Testis (tissue), 3 donors: Measurements from ENCODE around the gene C7orf25. TPM values are rescaled to one million over a fixed set of nuclear protein-coding genes. Genes with fewer than 3 reads are reported as not detected.

Experiments
- DNase-seq: peaks from one replicate; pipeline ENCODE4 v3.0.0-alpha.2; 2019
- H3K27ac ChIP-seq, 2 donors: fragments of 200-600 bp; sonication (generic); one replicate each; pipeline ENCODE4 v1.5.1; 2019
- H3K27me3 ChIP-seq: fragments of 200-600 bp; sonication (generic); one replicate; pipeline ENCODE4 v1.5.1; 2019
- H3K36me3 ChIP-seq: fragments of 200-600 bp; sonication (generic); one replicate; pipeline ENCODE4 v1.5.1; 2017; ENCODE audit warnings: low read depth; ENCODE audit errors: missing control alignments
- H3K4me1 ChIP-seq: fragments of 200-600 bp; sonication (generic); one replicate; pipeline ENCODE4 v1.5.1; 2019
- H3K4me3 ChIP-seq, 2 donors: fragments of 200-600 bp; sonication (generic); one replicate each; pipeline ENCODE4 v1.5.1; 2017 to 2019
- H3K9me3 ChIP-seq: fragments of 200-600 bp; sonication (generic); one replicate; pipeline ENCODE4 v1.5.1; 2017
- POLR2A ChIP-seq: fragments of 450-650 bp; IDR thresholded peaks from one replicate; pipeline ENCODE4 v1.6.1; 2017; ENCODE audit warnings: antibody characterized with exemption, mild to moderate bottlenecking, moderate library complexity
- WGBS, 2 donors: methylation state at CpG; one replicate each; pipeline ENCODE4 v1.1.5; 2018; 5-methylcytosine and 5-hydroxymethylcytosine counted together
- intact Hi-C: fragments of 100-400 bp; cut with DNase I; formaldehyde crosslinking; loops from one replicate; pipeline ENCODE4 v1.15.1; 2023; ENCODE audit warnings: low total_unique reads
- polyA plus RNA-seq: library from polyadenylated mRNA; stranded (reverse); fragments of 350-450 nt; fragmentation: Illumina TruSeq; extraction: RNeasy Lipid Tissue Mini Kit (QIAGEN cat#74804); gene quantifications from one replicate; pipeline ENCODE4 v1.2.3, GENCODE V29; 2014; ENCODE audit warnings: low read depth, low replicate concordance; ENCODE audit not compliant: insufficient read depth
- total RNA-seq, 2 donors: library from RNA; depleted of rRNA; stranded (reverse); fragments of >200 nt; gene quantifications; one replicate each; pipeline ENCODE4 v1.2.3, GENCODE V29; 2016
- TF ChIP-seq, protein P1 (sequence below), 3 experiments: fragments of 450-650 bp in 2 of 3; fragments of 200-600 bp in 1 of 3; sonication (generic) in 1 of 3; IDR thresholded peaks; one replicate each; pipeline ENCODE4 v1.5.1; 2016 to 2019; ENCODE audit warnings: antibody characterized with exemption in 3 of 3, mild to moderate bottlenecking in 2 of 3, moderate library complexity in 1 of 3

C7orf25 gene
- total and polyA plus RNA-seq, 3 donors from 2014 or later: 4.7 to 23.5 (median 21.2) TPM

DNA sequence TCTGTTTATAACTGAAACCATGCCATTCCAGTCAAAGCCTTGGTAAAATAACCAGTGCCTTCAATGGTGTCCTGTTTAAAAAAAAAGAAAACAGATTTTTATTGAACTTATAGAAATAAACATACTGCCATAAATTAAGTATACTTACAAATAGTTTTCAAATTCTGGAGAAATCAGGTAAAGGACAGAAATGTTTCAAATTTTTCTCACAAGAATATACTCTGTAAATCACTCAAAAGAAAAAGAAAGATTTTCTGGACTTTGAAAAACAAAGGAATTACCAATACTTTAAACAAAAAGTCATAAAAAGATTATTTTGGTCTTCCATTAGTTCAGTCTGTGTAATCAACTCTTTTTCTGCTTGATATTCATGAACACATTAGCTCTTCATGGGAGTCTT lies 44.2 kb upstream of the C7orf25 start:
- Histone ChIP-seq H3K36me3 (no peaks in the 10 kb centered on the region), H3K9me3 (no peaks in the 10 kb centered on the region), H3K27me3 (no peaks in the 10 kb centered on the region), H3K27ac (no peak overlapping the region), H3K4me3 (no peak overlapping the region), H3K4me1 (no peaks in the 10 kb centered on the region)
- DNase-seq: no peak
- intact Hi-C loops: no loop called here
- TF ChIP-seq POLR2A: no peak
- TF ChIP-seq, protein P1, sequence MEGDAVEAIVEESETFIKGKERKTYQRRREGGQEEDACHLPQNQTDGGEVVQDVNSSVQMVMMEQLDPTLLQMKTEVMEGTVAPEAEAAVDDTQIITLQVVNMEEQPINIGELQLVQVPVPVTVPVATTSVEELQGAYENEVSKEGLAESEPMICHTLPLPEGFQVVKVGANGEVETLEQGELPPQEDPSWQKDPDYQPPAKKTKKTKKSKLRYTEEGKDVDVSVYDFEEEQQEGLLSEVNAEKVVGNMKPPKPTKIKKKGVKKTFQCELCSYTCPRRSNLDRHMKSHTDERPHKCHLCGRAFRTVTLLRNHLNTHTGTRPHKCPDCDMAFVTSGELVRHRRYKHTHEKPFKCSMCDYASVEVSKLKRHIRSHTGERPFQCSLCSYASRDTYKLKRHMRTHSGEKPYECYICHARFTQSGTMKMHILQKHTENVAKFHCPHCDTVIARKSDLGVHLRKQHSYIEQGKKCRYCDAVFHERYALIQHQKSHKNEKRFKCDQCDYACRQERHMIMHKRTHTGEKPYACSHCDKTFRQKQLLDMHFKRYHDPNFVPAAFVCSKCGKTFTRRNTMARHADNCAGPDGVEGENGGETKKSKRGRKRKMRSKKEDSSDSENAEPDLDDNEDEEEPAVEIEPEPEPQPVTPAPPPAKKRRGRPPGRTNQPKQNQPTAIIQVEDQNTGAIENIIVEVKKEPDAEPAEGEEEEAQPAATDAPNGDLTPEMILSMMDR (IDR thresholded peaks at IDR 0.05): no peak

DNA sequence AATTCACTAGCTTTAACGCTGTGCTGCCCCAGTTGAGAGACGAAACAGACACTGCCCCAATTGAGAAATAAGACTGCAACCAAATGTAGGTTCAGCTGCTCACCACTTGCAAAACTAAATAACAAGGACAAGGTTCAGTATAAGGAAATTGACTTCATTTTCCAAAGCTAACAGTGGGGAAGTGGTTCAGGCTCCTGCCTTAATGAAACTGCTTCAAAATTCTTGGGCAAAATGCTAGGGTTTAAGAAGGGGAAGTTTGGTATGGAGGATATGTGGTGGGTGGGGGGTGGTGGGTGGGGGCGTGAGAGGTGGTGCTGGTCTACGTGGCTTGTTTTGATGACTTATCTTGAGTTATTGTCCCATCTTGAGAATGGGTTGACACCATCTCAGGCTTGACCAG lies 42.1 kb upstream of the C7orf25 start:
- intact Hi-C loops: no loop called here
- DNase-seq: no peak
- Histone ChIP-seq H3K4me3 (no peak overlapping the region), H3K27ac (no peak overlapping the region), H3K27me3 (no peaks in the 10 kb centered on the region), H3K4me1 (no peaks in the 10 kb centered on the region), H3K36me3 (no peaks in the 10 kb centered on the region), H3K9me3 (no peaks in the 10 kb centered on the region)
- TF ChIP-seq POLR2A: no peak
- TF ChIP-seq, protein P1 (IDR thresholded peaks at IDR 0.05): no peak
- 90 to 92% methylated on average over 4 of the region's 4 CpGs for WGBS, 2 donors

- H3K9me3 ChIP-seq: no peaks in the 10 kb centered on the region
- intact Hi-C loops: no loop called here
- H3K36me3 ChIP-seq: no peaks in the 10 kb centered on the region
- 78 to 85% methylated on average over 4 of the region's 4 CpGs for WGBS, 2 donors
- H3K4me3 ChIP-seq: no peak overlapping the region
- no peak overlapping the region for H3K27ac ChIP-seq
- no peak for TF ChIP-seq POLR2A
- TF ChIP-seq, protein P1 (IDR thresholded peaks at IDR 0.05): no peak
- no peaks in the 10 kb centered on the region for H3K4me1 ChIP-seq
- H3K27me3 ChIP-seq: no peaks in the 10 kb centered on the region
- DNase-seq: no peak
Observed at GRCh38 chr7:42952328-42952727, 40.5 kb upstream of the C7orf25 start.

GRCh38 chr7:42950417-42950816 lies 38.5 kb upstream of the C7orf25 start:
- intact Hi-C loops: no loop called here
- no peak for DNase-seq
- Histone ChIP-seq H3K36me3 (no peaks in the 10 kb centered on the region), H3K9me3 (no peaks in the 10 kb centered on the region), H3K4me1 (no peaks in the 10 kb centered on the region), H3K27me3 (no peaks in the 10 kb centered on the region), H3K27ac (no peak overlapping the region), H3K4me3 (no peak overlapping the region)
- 63 to 72% methylated on average over 3 of the region's 3 CpGs for WGBS, 2 donors
- TF ChIP-seq, protein P1 (IDR thresholded peaks at IDR 0.05): no peak
- TF ChIP-seq POLR2A: no peak

- H3K4me1 ChIP-seq: no peaks in the 10 kb centered on the region
- no peaks in the 10 kb centered on the region for H3K27me3 ChIP-seq
- WGBS, 2 donors: 78 to 85% methylated on average over 2 of the region's 2 CpGs
- no peak for DNase-seq
- no peaks in the 10 kb centered on the region for H3K36me3 ChIP-seq
- intact Hi-C loops: no loop called here
- H3K27ac ChIP-seq: no peak overlapping the region
- TF ChIP-seq, protein P1 (IDR thresholded peaks at IDR 0.05): no peak
- no peak for TF ChIP-seq POLR2A
- no peaks in the 10 kb centered on the region for H3K9me3 ChIP-seq
- H3K4me3 ChIP-seq: no peak overlapping the region
Observed at GRCh38 chr7:42947521-42947920, 35.7 kb upstream of the C7orf25 start.
